Measurements from ENCODE around the gene MBNL2.

Gene MBNL2

GRCh38 chr13:97432917-97433726, 211.0 kb downstream of the MBNL2 start:
- peaks cover 19% of the 10 kb centered on the region for H3K4me1 ChIP-seq (ENCODE audit: control insufficient read depth, low read length)
- peak overlapping the region; percentile 99 for H3K4me3 ChIP-seq (ENCODE audit: low read length)
- H3F3A ChIP-seq (ENCODE audit: control insufficient read depth, insufficient read depth), result 0 out of 2 replicates have a peak, but pooled peaks cover 2% of the 10 kb centered on the region
- peak overlapping the region; percentile 90 for H3K27ac ChIP-seq (ENCODE audit: low read depth, low read length)
- no peaks in the 10 kb centered on the region for H3K27me3 ChIP-seq (ENCODE audit: control insufficient read depth, low read length)
- peak overlapping the region; percentile 99 for H3K4me2 ChIP-seq (ENCODE audit: low read length)
- H3K9me3 ChIP-seq (ENCODE audit: control insufficient read depth, insufficient read depth, low read length), result no peaks in the 10 kb centered on the region
- no peaks in the 10 kb centered on the region for H3K9me2 ChIP-seq (replicated peaks; ENCODE audit: control insufficient read depth, low read length)
- H4K20me1 ChIP-seq (ENCODE audit: control insufficient read depth, insufficient read depth, low read depth, low read length), result no peaks in the 10 kb centered on the region
- H3K79me2 ChIP-seq (ENCODE audit: control insufficient read depth, low read length), result peaks cover 30% of the 10 kb centered on the region
- peaks cover 3% of the 10 kb centered on the region; the same call in 1 of the 2 replicates for H3K36me3 ChIP-seq (ENCODE audit: control insufficient read depth, low read length)
- TF ChIP-seq EZH2phosphoT487 (IDR thresholded peaks at IDR 0.05; ENCODE audit: borderline replicate concordance, low read length) (no peak), CTCF (IDR thresholded peaks at IDR 0.05; ENCODE audit: low read depth, low read length, poor library complexity, severe bottlenecking) (no peak)

- Histone ChIP-seq H3K36me3 (ENCODE audit: control insufficient read depth, low read length) (peaks cover 5% of the 10 kb centered on the region; the same call in 1 of the 2 replicates), H3F3A (ENCODE audit: control insufficient read depth, insufficient read depth) (0 out of 2 replicates have a peak, but pooled peaks cover 2% of the 10 kb centered on the region), H4K20me1 (ENCODE audit: control insufficient read depth, insufficient read depth, low read depth, low read length) (no peaks in the 10 kb centered on the region), H3K4me3 (ENCODE audit: low read length) (peak within 1 kb of the TSS; percentile 99), H3K4me2 (ENCODE audit: low read length) (peak within 1 kb of the TSS; percentile 99), H3K79me2 (ENCODE audit: control insufficient read depth, low read length) (peaks cover 32% of the 10 kb centered on the region), H3K27me3 (ENCODE audit: control insufficient read depth, low read length) (no peaks in the 10 kb centered on the region), H3K4me1 (ENCODE audit: control insufficient read depth, low read length) (peaks cover 19% of the 10 kb centered on the region), H3K9me2 (replicated peaks; ENCODE audit: control insufficient read depth, low read length) (no peaks in the 10 kb centered on the region), H3K9me3 (ENCODE audit: control insufficient read depth, insufficient read depth, low read length) (no peaks in the 10 kb centered on the region), H3K27ac (ENCODE audit: low read depth, low read length) (peak within 1 kb of the TSS; percentile 90)
- TF ChIP-seq EZH2phosphoT487 (IDR thresholded peaks at IDR 0.05; ENCODE audit: borderline replicate concordance, low read length), result no peak
- TF ChIP-seq CTCF (IDR thresholded peaks at IDR 0.05; ENCODE audit: low read depth, low read length, poor library complexity, severe bottlenecking), result no peak
Observed at GRCh38 chr13:97433727-97434396, 211.7 kb downstream of the MBNL2 start, which contains the start of gene RAP2A. Gene RAP2A, plus strand, starts transcription at chr13:97434169. Its CDS starts 302 bp downstream, at chr13:97434471.

GRCh38 chr13:97434397-97435201, 212.5 kb downstream of the MBNL2 start:
- Histone ChIP-seq H4K20me1 (ENCODE audit: control insufficient read depth, insufficient read depth, low read depth, low read length) (no peaks in the 10 kb centered on the region), H3K4me2 (ENCODE audit: low read length) (peak overlapping the region; percentile 89), H3F3A (ENCODE audit: control insufficient read depth, insufficient read depth) (0 out of 2 replicates have a peak, but pooled peaks cover 2% of the 10 kb centered on the region), H3K4me1 (ENCODE audit: control insufficient read depth, low read length) (peaks cover 19% of the 10 kb centered on the region), H3K4me3 (ENCODE audit: low read length) (peak overlapping the region; percentile 90), H3K9me3 (ENCODE audit: control insufficient read depth, insufficient read depth, low read length) (no peaks in the 10 kb centered on the region), H3K36me3 (ENCODE audit: control insufficient read depth, low read length) (peaks cover 7% of the 10 kb centered on the region), H3K27me3 (ENCODE audit: control insufficient read depth, low read length) (no peaks in the 10 kb centered on the region), H3K27ac (ENCODE audit: low read depth, low read length) (no peak overlapping the region), H3K9me2 (replicated peaks; ENCODE audit: control insufficient read depth, low read length) (no peaks in the 10 kb centered on the region), H3K79me2 (ENCODE audit: control insufficient read depth, low read length) (peaks cover 32% of the 10 kb centered on the region)
- TF ChIP-seq CTCF (IDR thresholded peaks at IDR 0.05; ENCODE audit: low read depth, low read length, poor library complexity, severe bottlenecking) (no peak), EZH2phosphoT487 (IDR thresholded peaks at IDR 0.05; ENCODE audit: borderline replicate concordance, low read length) (no peak)

Measured in DOHH2 (cell line).